GM19240 (cell line): ENCODE data around the gene GFPT1.

Experiments used
- DNase-seq: peaks from one replicate; pipeline ENCODE4 v3.0.0; 2011; ENCODE audit warnings: low spot score; ENCODE audit not compliant: insufficient read length

GFPT1 gene

DNA sequence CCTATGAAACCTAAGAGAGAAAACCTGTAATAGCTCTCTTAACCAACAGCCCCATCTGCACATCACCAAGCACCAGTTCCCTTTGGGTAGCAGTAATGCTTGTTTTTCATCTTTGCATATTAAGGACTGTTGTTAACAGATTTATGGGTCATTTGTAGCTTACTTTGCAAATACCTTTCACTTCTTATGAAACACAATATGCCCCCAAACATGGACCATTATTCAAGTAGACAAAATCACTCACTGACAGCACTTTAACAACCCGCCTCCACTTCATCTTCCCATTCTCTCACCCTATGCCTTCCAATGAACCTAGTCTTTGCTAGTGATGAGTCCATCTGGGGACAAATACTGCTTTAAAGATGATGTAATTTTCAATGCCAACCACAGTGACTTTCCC is 64.4 kb downstream of the GFPT1 start:
- DNase-seq: no peak

DNA sequence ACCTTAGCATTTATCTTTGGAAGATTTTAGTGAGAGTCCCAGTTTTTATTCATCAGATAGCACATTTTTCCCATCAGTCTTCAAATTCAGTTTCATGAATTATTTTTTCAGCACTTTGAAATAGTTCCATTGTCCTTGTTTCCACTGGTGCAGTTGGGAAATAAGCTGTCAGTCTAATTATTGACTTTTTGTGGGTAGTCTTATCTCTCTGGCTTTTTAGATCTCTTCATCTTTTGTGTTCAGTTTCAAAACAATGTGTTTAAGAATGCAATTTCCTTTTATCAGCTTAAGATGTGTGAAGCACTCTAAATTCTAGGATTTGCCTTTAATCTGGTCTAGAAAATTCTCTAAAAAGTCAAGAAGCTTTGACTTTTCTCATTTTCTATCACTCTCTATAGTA is 70.5 kb downstream of the GFPT1 start:
- DNase-seq: no peak

- DNase-seq: no peak
Measured at GRCh38 chr2:69315160-69315761, 71.8 kb downstream of the GFPT1 start.

GRCh38 chr2:69311024-69311416 is 76.0 kb downstream of the GFPT1 start:
- DNase-seq: no peak

DNA sequence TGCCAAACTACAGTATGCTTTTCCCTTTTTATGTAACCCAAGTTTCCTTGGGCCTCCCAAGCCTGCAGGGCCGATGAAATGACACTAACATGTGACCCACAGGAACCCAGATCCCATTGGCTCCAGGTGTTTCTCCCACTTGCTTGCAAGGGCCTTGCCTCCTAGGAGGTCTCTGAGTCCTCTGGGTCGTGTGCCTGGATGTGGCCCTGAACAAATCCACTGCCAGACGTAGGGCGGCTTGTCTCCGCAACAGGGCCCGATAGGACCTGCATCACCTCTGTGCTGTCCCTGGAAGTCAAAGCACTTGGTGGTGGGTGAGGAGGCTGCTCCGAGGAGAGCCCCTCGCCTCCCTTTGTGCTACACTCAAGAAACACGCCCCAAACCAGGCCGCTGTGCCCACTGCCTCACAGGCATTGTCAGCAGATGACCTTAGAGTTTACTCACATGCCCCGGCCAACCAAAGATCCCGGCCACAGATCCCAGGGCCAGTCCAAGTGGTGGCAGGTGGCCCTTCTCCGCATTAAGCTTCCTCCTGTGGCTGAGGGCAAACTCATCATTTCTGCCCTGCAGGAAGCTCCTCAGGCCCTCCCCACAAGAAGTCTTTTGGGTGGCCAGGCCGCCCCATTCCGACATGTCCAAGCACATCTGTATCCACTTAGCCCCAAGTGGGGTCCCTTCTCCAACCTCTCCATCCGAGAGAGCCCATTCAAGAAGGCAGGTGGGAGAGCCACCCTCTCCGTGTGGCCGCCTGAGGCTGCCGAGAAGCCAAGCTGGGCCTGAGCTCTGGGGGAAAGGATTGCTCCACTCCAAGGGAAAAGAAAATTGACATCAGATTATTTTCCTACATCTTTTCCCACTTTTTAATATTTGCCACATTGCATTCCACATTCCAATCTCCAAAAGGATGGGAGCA is 76.7 kb downstream of the GFPT1 start:
- no peak for DNase-seq

- no peak for DNase-seq
Measured at GRCh38 chr2:69309351-69310110, 77.5 kb downstream of the GFPT1 start.

DNA sequence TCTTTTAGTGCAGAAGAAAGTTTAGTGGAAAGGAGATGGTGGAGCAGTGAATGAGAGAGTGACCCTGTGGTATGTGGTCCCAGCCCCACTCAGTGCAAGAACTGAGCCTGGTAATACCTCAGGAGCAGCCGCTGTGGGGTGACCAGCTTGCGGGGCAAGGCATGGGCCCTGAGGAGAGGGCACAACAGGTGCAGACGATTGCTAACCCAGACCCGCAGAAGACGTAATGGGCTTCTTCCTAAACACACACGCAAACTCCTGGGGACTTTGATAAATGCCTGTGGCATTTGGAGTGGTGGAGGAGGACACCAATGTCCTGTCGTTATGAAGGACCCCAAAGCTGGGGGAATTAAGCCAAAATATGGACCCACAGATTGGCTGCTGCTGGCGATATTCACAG is 78.7 kb downstream of the GFPT1 start:
- DNase-seq: no peak

DNA sequence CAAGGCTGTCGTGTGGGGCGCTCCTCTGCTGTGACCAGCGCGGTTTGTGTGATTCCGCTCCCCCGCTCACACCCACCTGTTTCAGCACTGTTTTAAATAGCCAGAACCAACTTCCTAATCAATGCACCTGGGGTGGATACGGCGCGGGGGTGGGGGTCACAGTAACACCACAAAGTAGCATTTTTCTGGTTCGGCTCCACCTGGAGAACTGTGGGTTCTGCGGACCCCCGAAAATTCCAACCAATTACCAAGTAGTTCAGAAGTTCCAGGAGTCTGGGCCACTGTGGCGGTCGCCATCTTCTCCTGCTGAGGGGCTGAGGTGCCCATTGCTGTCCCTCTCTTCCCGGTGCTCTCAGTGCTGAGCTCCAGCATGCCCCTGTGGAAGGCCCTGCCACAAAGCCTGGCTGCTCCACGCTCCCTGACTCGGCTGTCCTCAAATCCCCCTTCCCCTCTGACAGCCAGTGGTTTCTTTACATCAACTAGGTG is 79.4 kb downstream of the GFPT1 start:
- DNase-seq: peak; percentile 56

GRCh38 chr2:69306822-69307578 is 80.0 kb downstream of the GFPT1 start:
- peak; percentile 35 for DNase-seq

GRCh38 chr2:69306393-69306821 is 80.6 kb downstream of the GFPT1 start:
- DNase-seq: no peak

DNA sequence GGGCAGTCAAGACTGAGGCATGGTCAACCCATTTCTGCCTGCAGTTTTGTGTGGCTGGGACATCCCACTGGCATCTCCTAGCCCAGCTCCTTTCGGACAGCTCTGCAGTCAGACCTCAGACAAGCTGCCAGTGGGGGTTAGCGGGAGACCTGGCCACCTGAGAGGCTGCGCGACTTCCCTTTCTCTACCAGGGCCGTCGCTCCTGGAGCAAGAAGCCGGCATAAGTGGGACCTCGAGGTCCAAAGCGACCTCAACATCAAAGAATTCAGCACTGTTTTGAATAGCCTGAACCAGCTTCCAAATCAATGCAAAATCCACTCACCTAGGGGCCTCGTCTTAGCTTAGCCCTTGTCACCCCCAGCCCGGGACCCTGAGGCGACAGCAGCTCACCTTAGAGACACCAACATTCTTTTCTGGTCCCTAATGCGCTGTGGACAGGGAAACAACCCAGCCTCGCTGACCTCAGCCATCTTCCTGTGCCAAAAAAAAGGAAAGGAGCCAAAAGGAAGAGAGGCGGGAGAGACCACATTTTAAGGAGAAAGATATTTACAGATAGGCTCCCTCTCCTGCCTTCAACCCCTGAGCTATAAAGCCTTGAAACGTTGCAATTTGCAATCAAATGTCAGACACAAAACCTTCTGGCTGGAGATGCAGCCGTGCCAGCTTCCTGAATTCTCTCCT is 81.2 kb downstream of the GFPT1 start:
- no peak for DNase-seq

DNA sequence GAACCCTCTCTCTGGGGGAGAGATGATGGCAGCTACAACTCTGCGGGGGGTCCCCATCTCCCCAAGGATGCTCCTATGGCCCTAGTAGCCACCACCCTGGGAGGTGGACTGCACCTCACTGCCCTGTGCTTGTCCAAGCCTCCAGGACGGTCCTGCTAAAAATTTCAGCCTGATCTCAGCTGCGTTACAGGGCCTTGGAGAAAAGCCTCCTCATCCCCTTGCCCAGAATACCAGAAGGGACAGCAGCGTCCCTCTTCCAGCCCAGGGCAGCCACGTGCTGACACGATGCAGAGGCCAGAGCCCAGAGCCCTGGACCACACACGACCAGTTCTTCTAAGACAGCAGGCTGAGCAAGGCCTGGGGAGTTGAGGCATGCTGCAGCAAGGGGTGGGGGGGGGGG is 81.9 kb downstream of the GFPT1 start:
- DNase-seq: no peak

- no peak for DNase-seq
Measured at GRCh38 chr2:69304656-69305055, 82.4 kb downstream of the GFPT1 start.

GRCh38 chr2:69300650-69301049 is 86.4 kb downstream of the GFPT1 start:
- no peak for DNase-seq

GRCh38 chr2:69299772-69300516 is 87.1 kb downstream of the GFPT1 start:
- no peak for DNase-seq

- DNase-seq: no peak
Measured at GRCh38 chr2:69298862-69299261, 88.2 kb downstream of the GFPT1 start.

GRCh38 chr2:69298261-69298660 is 88.8 kb downstream of the GFPT1 start:
- no peak for DNase-seq

- no peak for DNase-seq
Measured at GRCh38 chr2:69297216-69297615, 89.8 kb downstream of the GFPT1 start.

DNA sequence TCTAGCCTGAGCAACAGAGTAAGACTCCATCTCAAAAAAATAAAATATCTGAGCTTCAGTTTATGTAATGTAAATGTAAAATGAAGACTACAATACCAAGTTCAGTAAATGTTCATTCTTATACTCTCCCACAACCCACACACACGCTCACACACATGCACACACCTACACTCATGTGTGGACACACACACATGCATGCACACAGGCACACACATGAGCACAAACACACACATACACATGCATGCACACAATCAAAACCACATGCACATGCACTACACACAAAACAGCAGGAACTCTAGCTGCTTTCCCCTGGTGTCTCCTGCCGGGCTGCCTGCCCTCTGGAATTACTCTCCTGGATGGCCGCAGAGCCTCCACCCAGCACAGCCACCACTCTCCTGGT is 90.6 kb downstream of the GFPT1 start:
- DNase-seq: no peak

GRCh38 chr2:69292256-69292655 is 94.8 kb downstream of the GFPT1 start:
- no peak for DNase-seq
